Measurements from ENCODE around the gene KIAA0513.

Gene KIAA0513

GRCh38 chr16:85128079-85128837 lies 100.7 kb downstream of the KIAA0513 start:
- in situ Hi-C loops (cut with MboI; ENCODE audit: low sequenced_read_pairs) = no loop called here

- in situ Hi-C loops (cut with MboI; ENCODE audit: low sequenced_read_pairs) = no loop called here
Observed at GRCh38 chr16:85129876-85130704, 102.5 kb downstream of the KIAA0513 start.

DNA sequence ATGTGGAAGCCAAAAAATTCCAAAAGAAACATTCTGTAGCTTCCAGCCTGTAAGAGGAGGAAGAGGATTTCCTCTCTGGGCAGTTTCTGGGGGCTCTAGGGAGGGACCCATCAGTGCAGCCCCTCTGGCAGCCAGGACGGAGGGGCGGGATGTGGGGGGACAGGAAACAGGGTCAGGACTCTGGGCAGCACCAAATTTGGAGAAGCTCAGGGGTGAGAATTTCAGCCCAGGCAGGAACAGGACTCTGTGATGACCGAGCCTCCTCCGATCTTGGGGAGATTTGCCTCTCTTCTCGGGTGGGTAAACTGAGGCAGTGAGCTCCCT lies 103.1 kb downstream of the KIAA0513 start:
- in situ Hi-C loops (cut with MboI; ENCODE audit: low sequenced_read_pairs) = no loop called here

DNA sequence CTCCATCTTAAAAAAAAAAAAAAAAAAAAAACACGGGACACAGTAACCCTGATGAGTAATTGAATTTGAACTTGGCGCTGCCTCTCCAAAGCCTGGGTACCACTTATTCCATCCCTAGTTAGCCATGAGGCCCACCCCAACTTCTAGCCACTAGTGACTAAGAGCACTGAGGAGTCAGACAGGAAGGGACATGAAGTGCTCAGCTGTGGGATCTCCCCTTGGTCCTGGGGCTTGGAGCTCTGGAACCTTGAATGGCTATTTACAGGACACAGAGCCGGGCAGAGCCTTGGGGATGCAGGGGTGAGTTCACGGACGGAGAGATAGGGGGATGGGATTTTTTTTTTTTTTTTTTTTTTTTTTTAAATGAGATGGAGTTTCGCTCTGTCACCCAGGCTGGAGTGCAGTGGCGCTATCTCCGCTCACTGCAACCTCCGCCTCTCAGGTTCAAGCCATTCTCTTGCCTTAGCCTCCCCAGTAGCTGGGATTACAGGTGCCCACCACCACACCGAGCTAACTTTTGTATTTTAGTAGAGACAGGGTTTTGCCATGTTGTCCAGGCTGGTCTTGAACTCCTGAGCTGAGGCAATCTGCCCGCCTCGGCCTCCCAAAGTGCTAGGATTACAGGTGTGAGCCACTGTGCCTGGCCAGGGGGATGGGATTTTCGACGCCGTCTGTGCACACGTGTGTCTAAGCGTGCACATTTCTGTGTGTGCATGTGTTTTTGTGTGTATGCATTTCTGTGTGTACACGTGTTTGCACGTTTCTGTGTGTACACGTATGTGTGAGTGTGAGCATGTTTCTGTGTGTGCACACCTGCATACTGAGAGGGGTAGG lies 105.1 kb downstream of the KIAA0513 start:
- in situ Hi-C loops (cut with MboI; ENCODE audit: low sequenced_read_pairs) = no loop called here

- in situ Hi-C loops (cut with MboI; ENCODE audit: low sequenced_read_pairs) = no loop called here
Observed at GRCh38 chr16:85133290-85133599, 105.7 kb downstream of the KIAA0513 start.

- in situ Hi-C loops (cut with MboI; ENCODE audit: low sequenced_read_pairs) = no loop called here
Observed at GRCh38 chr16:85134076-85134788, 106.6 kb downstream of the KIAA0513 start.

DNA sequence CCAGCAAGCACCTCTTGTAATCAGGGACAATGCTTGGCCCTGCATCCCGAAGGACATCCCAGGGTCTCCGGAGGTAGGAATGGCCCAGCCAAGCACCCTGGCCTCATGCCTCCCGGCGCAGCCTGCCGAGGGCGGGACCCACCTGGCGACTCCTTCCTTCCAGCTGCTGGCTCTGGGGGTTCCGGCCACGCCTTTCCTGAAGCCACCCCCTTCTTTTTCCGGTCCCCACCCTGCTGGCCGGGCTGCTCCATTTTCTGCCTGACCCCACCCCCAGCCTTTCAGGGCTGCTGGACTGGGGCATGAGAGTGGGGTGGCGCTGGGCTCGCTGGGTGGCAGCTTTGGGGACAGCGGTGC lies 107.2 kb downstream of the KIAA0513 start:
- in situ Hi-C loops (cut with MboI; ENCODE audit: low sequenced_read_pairs) = no loop called here

- in situ Hi-C loops (cut with MboI; ENCODE audit: low sequenced_read_pairs) = no loop called here
Observed at GRCh38 chr16:85136213-85136701, 108.7 kb downstream of the KIAA0513 start.

- in situ Hi-C loops (cut with MboI; ENCODE audit: low sequenced_read_pairs) = no loop called here
Observed at GRCh38 chr16:85136702-85137322, 109.2 kb downstream of the KIAA0513 start.

GRCh38 chr16:85137323-85138072 lies 109.9 kb downstream of the KIAA0513 start:
- in situ Hi-C loops (cut with MboI; ENCODE audit: low sequenced_read_pairs) = no loop called here

- in situ Hi-C loops (cut with MboI; ENCODE audit: low sequenced_read_pairs) = no loop called here
Observed at GRCh38 chr16:85138073-85138824, 110.7 kb downstream of the KIAA0513 start.

- in situ Hi-C loops (cut with MboI; ENCODE audit: low sequenced_read_pairs) = no loop called here
Observed at GRCh38 chr16:85138825-85139627, 111.4 kb downstream of the KIAA0513 start.

DNA sequence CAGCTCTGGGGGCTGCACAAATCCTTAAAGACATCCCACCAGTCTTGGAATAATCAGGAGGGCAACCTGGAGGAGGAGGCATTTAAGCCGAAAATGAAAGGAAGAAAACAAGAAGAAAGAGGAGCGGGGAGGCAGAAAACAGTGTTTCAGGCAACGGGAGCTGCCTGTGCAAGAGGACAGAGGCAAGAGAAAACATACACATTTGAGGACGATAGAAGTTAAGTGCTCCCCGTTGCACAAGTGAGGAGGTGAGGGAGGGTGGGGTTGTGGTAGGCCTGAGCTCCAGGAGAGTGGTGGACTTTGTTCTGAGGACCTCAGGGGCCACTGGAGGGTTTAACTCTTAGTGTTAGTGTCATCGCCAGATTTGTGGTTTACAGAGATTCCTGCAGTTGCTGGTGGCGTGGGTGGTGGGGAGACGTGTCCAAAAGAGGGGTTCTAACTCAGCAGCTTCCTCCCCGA lies 112.3 kb downstream of the KIAA0513 start:
- in situ Hi-C loops (cut with MboI; ENCODE audit: low sequenced_read_pairs) = no loop called here

DNA sequence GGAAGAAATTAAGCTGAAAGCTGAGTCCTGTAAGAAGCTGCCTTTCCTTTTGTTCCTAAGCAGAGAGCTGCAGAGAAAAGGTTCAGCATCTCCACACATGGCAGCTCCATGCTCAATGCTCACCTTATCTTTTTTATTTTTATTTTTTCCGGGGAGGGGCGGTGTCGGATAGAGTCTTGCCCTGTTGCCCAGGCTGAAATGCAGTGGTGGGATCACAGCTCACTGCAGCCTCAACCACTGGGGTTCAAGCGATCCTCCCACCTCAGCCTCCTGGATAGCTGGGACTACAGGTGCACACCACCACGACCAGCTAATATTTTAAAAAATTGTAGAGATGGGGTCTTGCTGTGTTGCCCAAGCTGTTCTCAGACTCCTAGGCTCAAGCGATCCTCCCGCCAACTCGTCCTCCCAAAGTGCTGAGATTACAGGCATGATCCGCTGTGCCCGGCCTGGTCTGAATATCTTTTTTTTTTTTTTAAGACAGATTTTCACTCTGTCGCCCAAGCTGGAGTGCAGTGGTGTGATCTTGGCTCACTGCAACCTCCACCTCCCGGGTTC lies 112.9 kb downstream of the KIAA0513 start:
- in situ Hi-C loops (cut with MboI; ENCODE audit: low sequenced_read_pairs) = no loop called here

- in situ Hi-C loops (cut with MboI; ENCODE audit: low sequenced_read_pairs) = no loop called here
Observed at GRCh38 chr16:85141491-85142128, 114.0 kb downstream of the KIAA0513 start.

DNA sequence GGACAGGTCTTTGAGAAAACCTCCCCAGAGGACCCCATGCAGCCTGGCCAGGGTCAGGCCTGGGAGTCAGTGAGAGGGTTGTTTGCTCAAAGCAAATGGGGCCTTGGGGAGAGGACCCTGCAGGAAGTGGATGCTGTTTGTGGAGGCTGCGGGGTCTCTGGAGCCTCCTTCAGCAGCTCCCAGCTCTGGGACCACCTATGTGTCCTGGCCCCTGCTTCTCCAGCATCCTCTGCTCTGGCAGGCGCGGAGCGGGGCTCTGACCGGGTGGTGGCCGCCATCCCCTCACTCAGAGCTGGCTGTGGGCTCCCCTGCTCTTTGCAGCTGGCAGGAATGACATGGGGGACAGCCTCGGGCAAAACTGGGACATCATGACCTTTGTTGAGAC lies 114.5 kb downstream of the KIAA0513 start:
- in situ Hi-C loops (cut with MboI; ENCODE audit: low sequenced_read_pairs) = no loop called here

DNA sequence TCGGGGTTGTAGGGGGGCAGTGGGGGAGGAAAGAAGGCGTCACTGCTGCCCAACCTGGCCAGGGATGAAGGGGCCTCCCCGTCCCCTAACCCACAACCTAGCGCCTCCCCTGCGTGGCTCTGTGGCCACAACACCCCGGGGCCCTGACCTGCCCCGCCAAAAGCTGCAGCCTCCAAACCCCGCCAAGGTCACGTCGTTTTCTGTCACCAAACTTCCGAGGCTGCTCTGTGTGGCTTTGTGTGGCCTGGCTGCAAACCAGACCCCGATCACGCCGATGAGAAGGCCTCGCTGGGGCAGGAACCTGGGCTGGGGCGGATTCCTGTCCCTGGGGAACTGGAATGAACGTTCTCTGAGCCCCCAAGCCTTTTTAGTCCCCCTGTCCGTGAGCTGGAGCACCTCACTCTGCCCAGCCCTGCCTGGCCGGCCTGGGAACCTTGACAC lies 115.2 kb downstream of the KIAA0513 start:
- in situ Hi-C loops (cut with MboI; ENCODE audit: low sequenced_read_pairs) = no loop called here

Data from HL-60/S4 treated with phorbol 12-myristate 13-acetate at 8.2 ng/mL for 4 days and 3 days (cell line).